HG03103 (cell line): Measurements from ENCODE around the gene GALNT9.
"Not testable (repeated sequence)": the region's sequence is repeated elsewhere in the genome, so short reads cannot be mapped to it uniquely, and the experiment has no call there.

Experiments used
- ATAC-seq: cut with Tn5 transposase; IDR thresholded peaks from one replicate; pipeline ENCODE4 v1.9.1; 2021; ENCODE audit warnings: low read depth; ENCODE audit not compliant: unreplicated experiment

The GALNT9 gene

GRCh38 chr12:132269271-132269968 is 60.0 kb downstream of the GALNT9 start:
- ATAC-seq = no peak

- ATAC-seq = no peak
These were observed 60.7 kb downstream of the GALNT9 start for GRCh38 chr12:132268674-132269073.

- no peak for ATAC-seq
These were observed 61.5 kb downstream of the GALNT9 start for GRCh38 chr12:132267873-132268272.

- no peak for ATAC-seq
These were observed 62.6 kb downstream of the GALNT9 start for GRCh38 chr12:132266802-132267201.

GRCh38 chr12:132266370-132266769 is 63.0 kb downstream of the GALNT9 start:
- ATAC-seq = no peak

GRCh38 chr12:132265822-132266221 is 63.6 kb downstream of the GALNT9 start:
- ATAC-seq = not testable (repeated sequence)

GRCh38 chr12:132265056-132265800 is 64.2 kb downstream of the GALNT9 start:
- no peak for ATAC-seq

GRCh38 chr12:132264086-132265010 is 65.0 kb downstream of the GALNT9 start:
- no peak for ATAC-seq

GRCh38 chr12:132263451-132264049 is 65.8 kb downstream of the GALNT9 start:
- no peak for ATAC-seq

- no peak for ATAC-seq
These were observed 66.4 kb downstream of the GALNT9 start for GRCh38 chr12:132263061-132263360.

GRCh38 chr12:132262256-132263060 is 66.9 kb downstream of the GALNT9 start:
- no peak for ATAC-seq

- ATAC-seq = no peak
These were observed 67.9 kb downstream of the GALNT9 start for GRCh38 chr12:132261328-132262138.

- ATAC-seq = no peak
These were observed 68.7 kb downstream of the GALNT9 start for GRCh38 chr12:132260721-132261120.

- no peak for ATAC-seq
These were observed 69.3 kb downstream of the GALNT9 start for GRCh38 chr12:132259872-132260695.

GRCh38 chr12:132259364-132259871 is 70.0 kb downstream of the GALNT9 start:
- ATAC-seq = no peak

GRCh38 chr12:132258543-132258942 is 70.8 kb downstream of the GALNT9 start:
- ATAC-seq = no peak

- no peak for ATAC-seq
These were observed 71.4 kb downstream of the GALNT9 start for GRCh38 chr12:132257955-132258490.
